Measurements from ENCODE around the gene PDRG1. TPM values are rescaled to one million over a fixed set of nuclear protein-coding genes. Genes with fewer than 3 reads are reported as not detected.

The PDRG1 gene
- total and polyA plus RNA-seq, 7 donors: 7.8 to 37.5 (median 12.9) TPM

GRCh38 chr20:31901615-31902014, 50.2 kb downstream of the PDRG1 start:
- intact Hi-C loops (cut with DNase I): no loop called here
- H3K27me3 ChIP-seq (ENCODE audit: insufficient read depth in 3 of 3, low read length in 2 of 3): peaks cover 0 to 3% (median 0%) of the 10 kb centered on the region in 3 donors
- no peaks in the 10 kb centered on the region for H3K4me1 ChIP-seq
- TF ChIP-seq CTCF (IDR thresholded peaks at IDR 0.05): no peak
- no peak overlapping the region for H3K27ac ChIP-seq
- H3K36me3 ChIP-seq (ENCODE audit: insufficient read depth in 1 of 2, low read depth in 1 of 2): no peaks in the 10 kb centered on the region
- DNase-seq: no peak
- H3K9me3 ChIP-seq: no peaks in the 10 kb centered on the region
- no peak for ATAC-seq
- WGBS, 3 donors: 86 to 89% (median 87%) methylated on average over 6 of the region's 6 CpGs
- H3K4me3 ChIP-seq: no peak overlapping the region

- intact Hi-C loops (cut with DNase I): no loop called here
- no peak for TF ChIP-seq CTCF (IDR thresholded peaks at IDR 0.05)
- no peaks in the 10 kb centered on the region for H3K4me1 ChIP-seq
- no peaks in the 10 kb centered on the region for H3K36me3 ChIP-seq (ENCODE audit: insufficient read depth in 1 of 2, low read depth in 1 of 2)
- peaks cover 0 to 3% (median 0%) of the 10 kb centered on the region in 3 donors for H3K27me3 ChIP-seq (ENCODE audit: insufficient read depth in 3 of 3, low read length in 2 of 3)
- no peak overlapping the region for H3K27ac ChIP-seq
- DNase-seq (no peak), ATAC-seq (no peak)
- no peaks in the 10 kb centered on the region for H3K9me3 ChIP-seq
- no peak overlapping the region for H3K4me3 ChIP-seq
- 77 to 79% (median 77%) methylated on average over 9 of the region's 9 CpGs for WGBS, 3 donors
Measured at GRCh38 chr20:31897541-31897940, 54.3 kb downstream of the PDRG1 start.

DNA sequence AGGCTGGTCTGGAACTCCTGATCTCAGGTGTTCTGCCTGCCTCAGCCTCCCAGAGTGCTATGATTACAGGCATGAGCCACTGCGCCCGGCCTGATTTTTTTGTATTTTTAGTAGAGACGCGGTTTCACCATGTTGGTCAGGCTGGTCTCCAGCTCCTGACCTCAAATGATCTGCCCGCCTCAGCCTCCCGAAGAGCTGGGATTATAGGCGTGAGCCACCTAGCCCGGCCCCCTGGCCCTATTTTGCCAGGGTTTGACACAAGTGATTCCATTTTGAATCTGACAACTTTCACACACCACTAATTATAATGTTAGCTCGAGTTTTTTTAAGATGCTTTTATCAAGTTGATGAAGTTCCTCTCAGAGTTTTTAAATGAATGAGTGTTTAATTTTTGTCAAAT, 55.8 kb downstream of the PDRG1 start:
- TF ChIP-seq CTCF (IDR thresholded peaks at IDR 0.05): no peak
- no peaks in the 10 kb centered on the region for H3K4me1 ChIP-seq
- no peaks in the 10 kb centered on the region for H3K9me3 ChIP-seq
- H3K27me3 ChIP-seq (ENCODE audit: insufficient read depth in 3 of 3, low read length in 2 of 3): peaks cover 0 to 3% (median 0%) of the 10 kb centered on the region in 3 donors
- no peak overlapping the region for H3K27ac ChIP-seq
- no peak for DNase-seq
- intact Hi-C loops (cut with DNase I): no loop called here
- 92 to 98% (median 94%) methylated on average over 9 of the region's 9 CpGs for WGBS, 3 donors
- H3K4me3 ChIP-seq: no peak overlapping the region
- no peak for ATAC-seq
- no peaks in the 10 kb centered on the region for H3K36me3 ChIP-seq (ENCODE audit: insufficient read depth in 1 of 2, low read depth in 1 of 2)

- WGBS, 3 donors: 37 to 42% (median 39%) methylated on average over 8 of the region's 8 CpGs
- peak; percentile 23 to 56 for DNase-seq
- H3K27ac ChIP-seq: peak overlapping the region; percentile 48
- no peaks in the 10 kb centered on the region for H3K9me3 ChIP-seq
- no peaks in the 10 kb centered on the region for H3K36me3 ChIP-seq (ENCODE audit: insufficient read depth in 1 of 2, low read depth in 1 of 2)
- no peak overlapping the region for H3K4me3 ChIP-seq
- H3K27me3 ChIP-seq (ENCODE audit: insufficient read depth in 3 of 3, low read length in 2 of 3): peaks cover 0 to 3% (median 0%) of the 10 kb centered on the region in 3 donors
- H3K4me1 ChIP-seq: no peaks in the 10 kb centered on the region
- intact Hi-C loops (cut with DNase I): no loop called here
- TF ChIP-seq CTCF (IDR thresholded peaks at IDR 0.05): no peak
- peak; percentile 60 to 92 (median 86) for ATAC-seq
Measured at GRCh38 chr20:31894980-31895675, 56.7 kb downstream of the PDRG1 start.

Other genes with a start within 250 kb of the PDRG1 start
- 10 to 100 TPM; 34.5 to 95.1 (median 76.3) TPM for gene BCL2L1, start 229.2 kb downstream of the PDRG1 start, total RNA-seq
- 100 to 1,000 TPM in 1 of 3 donors, 10 to 100 TPM in 2; 42.3 to 204 (median 48.2) TPM for gene BCL2L1, start 229.2 kb downstream of the PDRG1 start, polyA plus RNA-seq
- gene TPX2, start 212.8 kb downstream of the PDRG1 start, total RNA-seq: 1 to 10 TPM in 3 of 4 donors, under 1 TPM in 1; 0.63 to 2.2 (median 1.6) TPM
- 1 to 10 TPM; 2.6 to 8.5 (median 3.4) TPM for gene TPX2, start 212.8 kb downstream of the PDRG1 start, polyA plus RNA-seq
- gene MYLK2, start 132.7 kb downstream of the PDRG1 start, total RNA-seq: 100 to 1,000 TPM in 2 of 4 donors, 10 to 100 TPM in 2; 55.8 to 144 (median 102) TPM
- gene MYLK2, start 132.7 kb downstream of the PDRG1 start, polyA plus RNA-seq: 100 to 1,000 TPM in 1 of 3 donors, 10 to 100 TPM in 2; 30.6 to 273 (median 91.4) TPM
- 1 to 10 TPM in 2 of 4 donors, under 1 TPM in 2; 0.59 to 3.8 (median 1.2) TPM for gene FOXS1, start 106.4 kb downstream of the PDRG1 start, total RNA-seq
- 1 to 10 TPM in 1 of 3 donors, under 1 TPM in 2; 0.65 to 1.3 (median 0.87) TPM for gene FOXS1, start 106.4 kb downstream of the PDRG1 start, polyA plus RNA-seq
- gene DUSP15, start 81.5 kb downstream of the PDRG1 start, total RNA-seq: under 1 TPM in 1 of 4 donors, not detected in 3; 0.51 TPM
- under 1 TPM; 0.04 to 0.22 (median 0.17) TPM for gene DUSP15, start 81.5 kb downstream of the PDRG1 start, polyA plus RNA-seq
- not detected for gene TTLL9, start 81.4 kb downstream of the PDRG1 start, total RNA-seq
- under 1 TPM in 1 of 3 donors, not detected in 2; 0.01 TPM for gene TTLL9, start 81.4 kb downstream of the PDRG1 start, polyA plus RNA-seq
- gene XKR7, start 16.1 kb upstream of the PDRG1 start, total RNA-seq: under 1 TPM in 1 of 4 donors, not detected in 3; 0.02 TPM
- gene XKR7, start 16.1 kb upstream of the PDRG1 start, polyA plus RNA-seq: under 1 TPM in 1 of 3 donors, not detected in 2; under 0.01 TPM
- gene CCM2L, start 58.4 kb upstream of the PDRG1 start, total RNA-seq: 1 to 10 TPM; 3.3 to 7.3 (median 3.7) TPM
- gene CCM2L, start 58.4 kb upstream of the PDRG1 start, polyA plus RNA-seq: 1 to 10 TPM; 3.4 to 4.9 (median 4.0) TPM
- 1 to 10 TPM; 1.9 to 5.5 (median 2.8) TPM for gene HCK, start 100.2 kb upstream of the PDRG1 start, total RNA-seq
- gene HCK, start 100.2 kb upstream of the PDRG1 start, polyA plus RNA-seq: 1 to 10 TPM in 2 of 3 donors, under 1 TPM in 1; 0.79 to 1.2 (median 1.2) TPM
- gene TM9SF4, start 157.7 kb upstream of the PDRG1 start, total RNA-seq: 10 to 100 TPM; 25.7 to 28.0 (median 27.0) TPM
- 10 to 100 TPM; 14.0 to 18.0 (median 17.9) TPM for gene TM9SF4, start 157.7 kb upstream of the PDRG1 start, polyA plus RNA-seq

All from psoas muscle (tissue), 8 donors.